Fibroblast of pulmonary artery (primary cell): ENCODE measurements around the gene SOX30.

Experiments
- DNase-seq: peaks from one replicate; pipeline ENCODE4 v3.0.0-alpha.2; 2010; ENCODE audit warnings: low read depth
- H3K4me3 ChIP-seq: replicated peaks from 2 replicates; pipeline ENCODE4 v1.5.1; 2011; ENCODE audit warnings: low read depth, mild to moderate bottlenecking, control low read depth, low read length, moderate library complexity
- CTCF ChIP-seq: IDR thresholded peaks from 2 replicates; pipeline ENCODE4 v1.5.1; 2011; ENCODE audit warnings: mild to moderate bottlenecking, control low read depth, low read length, inconsistent platforms; ENCODE audit errors: missing control alignments

The SOX30 gene

GRCh38 chr5:157576678-157577077 is 75.6 kb downstream of the SOX30 start:
- DNase-seq, result no peak
- H3K4me3 ChIP-seq, result no peak overlapping the region
- no peak for TF ChIP-seq CTCF
